ENCODE results near the gene CCDC70.
"Not testable (repeated sequence)": the region's sequence is repeated elsewhere in the genome, so short reads cannot be mapped to it uniquely, and the experiment has no call there.

Gene CCDC70

DNA sequence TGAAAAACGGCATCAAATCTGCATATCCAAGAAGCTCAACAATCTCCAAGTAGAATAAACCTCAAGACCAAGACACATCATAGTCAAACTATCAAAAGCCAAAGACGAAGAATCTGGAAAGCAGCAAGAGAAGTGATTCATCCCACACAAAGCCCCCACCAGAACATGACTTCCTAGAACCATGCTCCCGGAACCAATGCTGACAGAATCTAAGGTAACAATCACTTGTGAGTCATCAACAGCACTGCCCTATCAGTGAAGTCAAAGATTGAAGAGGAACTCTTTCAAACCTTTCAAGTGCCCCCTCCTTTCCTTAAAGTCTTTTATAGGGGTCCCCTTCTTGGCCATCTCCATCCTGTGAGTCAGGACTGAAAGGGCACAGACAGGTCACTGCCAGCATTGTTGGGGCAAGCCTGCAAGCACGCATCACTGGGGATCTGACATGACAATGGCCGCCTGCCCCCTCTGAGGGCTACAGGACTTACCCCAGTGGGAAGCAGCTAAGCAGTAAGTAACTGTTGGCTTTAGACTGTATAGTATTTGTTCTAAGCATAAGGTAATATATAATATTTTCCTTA, at the start of gene CCDC70:
TSS of gene CCDC70 (plus strand) at position 247 of the 578 bp plus-strand sequence. CDS start 3,443 bp downstream, outside the sequence.
- DNase-seq (ENCODE audit: low read depth, low spot score): peak; percentile 35

DNA sequence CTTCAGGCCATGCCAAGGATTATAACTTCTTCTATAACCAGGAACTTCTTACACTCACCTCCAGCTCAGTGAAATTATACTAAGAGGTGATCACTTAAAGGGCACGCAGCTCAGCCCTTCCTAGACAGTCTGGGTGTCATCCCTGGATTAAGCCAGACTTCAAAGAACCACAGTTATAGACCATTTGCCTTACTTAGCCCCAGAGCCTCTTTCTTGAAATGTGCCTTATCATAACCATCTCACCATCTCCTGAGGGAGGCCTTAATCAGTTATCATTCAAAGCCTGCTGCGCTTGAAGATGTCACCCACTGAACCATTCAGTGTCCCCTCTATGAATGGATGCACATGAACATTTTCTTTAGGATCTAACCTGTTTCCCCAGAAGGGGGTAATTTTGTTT, 47.7 kb upstream of the CCDC70 start:
- DNase-seq (ENCODE audit: low read depth, low spot score): no peak

DNA sequence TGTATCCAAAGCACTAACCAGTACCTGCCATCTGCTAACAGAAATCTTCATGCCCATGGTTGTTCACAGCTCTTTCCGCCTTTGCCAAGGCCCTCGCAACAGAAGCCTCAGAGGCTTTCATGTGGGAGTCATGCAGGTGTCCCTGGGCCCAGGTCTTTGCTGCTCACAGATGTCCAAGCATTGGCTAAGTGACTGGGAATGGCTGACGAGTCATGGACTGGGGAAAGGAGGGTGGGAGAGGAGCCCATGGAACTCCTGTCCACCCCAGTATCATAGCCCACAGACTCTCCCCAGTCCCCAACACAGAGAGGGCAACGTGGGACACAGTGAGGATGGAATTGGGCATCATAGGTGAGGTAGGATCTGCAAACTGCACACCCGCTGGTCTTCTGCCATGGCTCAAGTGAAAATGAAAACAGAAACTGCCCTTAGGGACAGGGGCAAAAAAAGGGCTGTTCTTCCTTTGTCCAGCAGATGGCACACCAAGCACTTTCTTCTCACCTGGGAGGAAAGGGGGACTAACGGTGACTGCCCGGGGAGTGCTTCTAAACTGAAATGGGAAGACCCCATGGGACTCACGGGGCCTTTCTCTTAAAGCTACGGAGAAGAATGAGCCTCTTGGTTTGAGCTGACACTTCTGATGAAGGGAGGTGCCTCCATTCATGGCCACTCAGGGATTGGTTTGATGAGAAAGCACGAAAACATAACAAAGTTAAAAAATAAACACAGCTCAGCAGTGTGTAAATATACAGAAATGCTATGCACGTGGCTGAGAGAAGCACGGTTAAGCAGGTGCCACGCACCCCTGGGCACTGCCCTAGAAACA, 46.7 kb upstream of the CCDC70 start:
- peak; percentile 81 for DNase-seq (ENCODE audit: low read depth, low spot score)

DNA sequence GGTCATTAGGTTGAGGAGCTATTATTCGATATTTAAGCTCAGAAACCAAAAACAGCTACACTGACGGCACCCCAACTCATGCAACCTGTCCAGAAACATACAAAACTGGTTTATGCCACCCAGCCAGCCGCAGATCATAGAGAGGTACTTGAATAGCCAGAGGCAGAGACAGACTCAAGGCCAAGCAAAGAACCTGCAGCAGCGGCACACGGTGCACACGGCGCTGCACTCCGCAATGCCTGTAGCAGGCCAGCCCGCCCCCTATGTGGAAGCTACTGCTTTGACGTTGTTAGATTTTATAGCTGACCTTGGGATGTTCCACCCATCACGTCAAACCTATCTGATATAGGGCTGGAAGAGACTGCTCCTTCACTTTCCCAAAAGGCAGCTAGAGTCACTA, 45.9 kb upstream of the CCDC70 start:
- no peak for DNase-seq (ENCODE audit: low read depth, low spot score)

DNA sequence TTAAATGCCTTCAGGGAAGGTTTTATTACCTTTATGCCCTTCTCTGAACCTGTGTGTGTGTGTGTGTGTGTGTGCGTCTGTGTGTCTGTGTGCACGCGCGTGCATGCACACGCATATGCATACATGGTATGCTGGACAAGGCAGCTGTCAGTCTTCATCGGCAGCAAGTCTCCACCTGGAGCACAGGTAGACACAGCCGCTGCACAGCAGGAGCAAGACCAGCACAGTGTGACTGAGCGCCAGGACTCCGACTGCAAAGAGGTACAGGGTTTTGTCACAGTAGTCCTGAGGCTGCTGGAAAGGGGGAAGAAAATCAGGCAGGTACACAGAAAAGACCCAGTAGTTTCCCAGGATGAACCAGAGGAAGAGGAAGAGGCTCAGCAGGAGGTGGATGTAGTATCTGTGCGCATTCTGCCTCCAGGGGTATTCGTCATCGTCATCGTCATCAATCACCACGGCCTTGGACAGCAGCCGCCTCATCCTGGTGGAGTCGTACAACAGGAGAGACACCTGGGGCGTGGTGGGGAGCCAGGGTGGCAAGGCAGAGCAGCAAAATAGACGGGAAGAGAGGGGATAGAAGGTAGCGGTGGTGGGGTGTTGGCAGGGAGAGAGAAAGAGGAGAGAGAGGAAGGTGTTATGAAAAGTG, 45.0 kb upstream of the CCDC70 start:
- DNase-seq (ENCODE audit: low read depth, low spot score): no peak

DNA sequence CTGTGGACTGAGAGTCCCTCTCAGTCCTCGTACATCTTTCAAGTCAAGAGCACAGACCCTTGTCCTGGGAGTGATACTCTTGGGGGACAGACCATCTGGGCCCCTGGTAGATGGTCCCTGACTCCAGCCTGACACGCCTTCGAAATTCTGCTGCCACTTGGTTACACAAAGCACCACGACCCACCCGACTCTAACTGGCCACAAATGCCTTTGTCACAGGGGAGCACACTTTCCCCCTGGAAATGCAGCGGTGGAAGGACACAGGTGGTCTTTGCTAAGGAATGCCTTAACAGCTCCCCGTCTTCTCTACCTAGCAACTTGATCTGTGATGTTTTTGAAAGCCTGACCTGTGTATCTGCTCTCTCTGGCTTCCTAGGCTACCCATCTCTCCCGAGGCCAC, 44.1 kb upstream of the CCDC70 start:
- DNase-seq (ENCODE audit: low read depth, low spot score): no peak

DNA sequence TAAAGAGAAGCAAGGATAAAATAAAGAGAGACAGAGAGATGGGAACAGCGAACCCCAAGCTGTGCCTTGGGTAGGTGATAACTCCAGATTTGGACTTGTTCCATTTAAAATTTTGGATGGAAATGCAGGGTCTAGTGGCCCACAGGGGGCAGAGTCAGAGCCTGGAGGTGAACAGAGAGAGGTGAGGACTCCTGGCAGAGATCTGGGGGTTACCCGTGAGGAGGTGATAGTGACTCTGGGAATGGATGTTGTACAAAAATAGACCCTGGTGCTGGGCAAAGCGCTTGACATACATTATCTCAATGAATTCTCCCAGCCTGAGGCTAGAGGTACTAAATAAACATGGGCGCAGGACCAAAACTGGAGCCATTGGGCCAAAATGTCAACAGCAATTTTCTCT, 43.5 kb upstream of the CCDC70 start:
- no peak for DNase-seq (ENCODE audit: low read depth, low spot score)

DNA sequence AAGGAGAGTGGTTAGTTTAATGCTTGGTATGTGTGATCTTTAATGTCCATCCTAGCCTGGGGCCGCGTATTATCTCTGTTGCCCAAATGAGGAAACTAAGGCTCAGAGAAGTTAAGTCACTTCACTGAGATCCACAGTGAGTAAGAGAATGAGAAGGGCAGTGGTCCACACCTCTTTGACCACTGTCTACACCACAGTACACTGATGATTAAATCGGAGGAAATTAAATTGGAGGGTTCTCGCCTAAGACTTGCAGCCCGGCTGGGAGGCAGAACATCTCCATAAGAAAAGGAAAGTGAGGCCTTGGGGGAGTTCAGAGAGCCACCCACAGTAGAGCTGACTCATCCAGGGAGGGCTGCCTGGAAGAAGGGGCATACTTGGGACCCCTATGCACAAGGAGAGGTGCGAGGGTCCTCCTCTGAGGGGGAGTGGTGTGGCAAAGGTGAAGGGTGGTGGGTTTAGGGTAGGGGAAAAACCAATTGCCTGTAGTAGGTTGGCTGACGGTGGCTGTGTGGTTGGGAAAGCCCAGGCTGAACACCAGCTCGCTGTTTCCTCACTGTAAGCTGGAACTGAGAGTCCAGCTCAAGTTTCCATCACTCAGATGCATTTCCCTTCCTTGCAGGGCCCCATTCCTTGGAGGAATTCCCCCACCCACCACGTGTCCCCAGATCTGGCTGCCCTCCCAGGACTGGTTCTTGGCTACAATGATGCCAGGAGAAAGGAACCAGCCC, 42.8 kb upstream of the CCDC70 start:
- DNase-seq (ENCODE audit: low read depth, low spot score): peak; percentile 76

GRCh38 chr13:51819544-51819943, 42.2 kb upstream of the CCDC70 start:
- DNase-seq (ENCODE audit: low read depth, low spot score): no peak

DNA sequence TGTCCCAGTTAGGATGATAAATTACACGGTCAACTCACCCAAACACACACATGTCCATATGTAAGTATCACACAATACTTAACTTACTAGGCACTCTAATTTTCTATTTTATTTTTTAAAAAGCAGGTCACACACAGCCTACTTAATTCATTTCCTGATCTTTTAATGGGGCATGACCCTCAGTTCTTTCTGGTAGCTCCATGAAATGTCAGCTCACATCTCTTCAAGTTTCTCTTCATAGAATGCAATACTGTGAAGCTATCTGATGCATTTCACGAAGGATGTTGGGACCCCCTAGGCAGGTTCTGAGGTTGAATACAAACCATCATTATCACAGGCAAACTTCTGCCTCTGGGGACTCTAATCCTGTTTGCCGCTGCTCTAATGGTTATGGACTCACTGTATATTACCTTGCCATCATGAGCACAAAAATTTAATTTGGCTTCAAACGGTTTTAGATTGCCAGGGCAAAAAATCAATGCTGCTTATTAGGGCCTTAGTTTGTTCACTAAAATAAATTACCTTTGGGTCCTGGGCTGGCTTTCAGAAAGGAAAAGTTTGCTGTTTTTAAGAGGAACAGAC, 41.7 kb upstream of the CCDC70 start:
- DNase-seq (ENCODE audit: low read depth, low spot score): no peak

- DNase-seq (ENCODE audit: low read depth, low spot score): no peak
Observed at GRCh38 chr13:51821606-51822005, 40.2 kb upstream of the CCDC70 start.

DNA sequence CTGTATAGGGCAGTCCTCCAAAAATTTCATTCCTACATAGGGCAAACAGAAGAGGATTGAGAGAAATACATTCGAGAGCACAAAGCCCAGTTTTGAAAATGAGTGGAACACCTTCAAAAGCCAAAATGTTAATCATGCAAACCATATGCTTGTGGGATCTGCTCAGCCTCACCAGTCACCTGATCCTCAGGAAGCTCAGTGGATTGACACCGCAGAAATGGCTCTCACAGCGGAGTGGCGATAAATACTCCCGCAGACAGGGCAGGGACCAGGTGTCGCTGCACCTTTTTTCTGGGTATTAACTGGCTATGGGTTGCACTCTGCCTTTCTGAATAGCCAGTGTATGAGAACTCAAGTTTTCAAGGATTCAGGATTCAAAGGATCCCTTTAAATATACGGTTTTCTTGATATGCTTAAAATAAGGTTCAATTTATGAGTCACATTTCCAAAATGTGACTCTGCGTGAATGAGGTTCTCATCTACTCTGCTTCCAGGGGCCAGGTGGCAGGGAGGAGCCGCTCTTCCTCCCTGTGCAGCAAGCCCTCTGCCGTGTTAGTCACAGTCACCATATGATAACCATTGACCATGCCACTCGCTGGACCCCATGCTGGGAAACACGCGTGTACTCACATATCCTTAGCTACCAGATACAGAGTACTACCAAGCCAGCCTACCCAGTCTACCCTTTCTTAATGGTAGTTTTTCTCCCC, 39.5 kb upstream of the CCDC70 start:
- no peak for DNase-seq (ENCODE audit: low read depth, low spot score)

DNA sequence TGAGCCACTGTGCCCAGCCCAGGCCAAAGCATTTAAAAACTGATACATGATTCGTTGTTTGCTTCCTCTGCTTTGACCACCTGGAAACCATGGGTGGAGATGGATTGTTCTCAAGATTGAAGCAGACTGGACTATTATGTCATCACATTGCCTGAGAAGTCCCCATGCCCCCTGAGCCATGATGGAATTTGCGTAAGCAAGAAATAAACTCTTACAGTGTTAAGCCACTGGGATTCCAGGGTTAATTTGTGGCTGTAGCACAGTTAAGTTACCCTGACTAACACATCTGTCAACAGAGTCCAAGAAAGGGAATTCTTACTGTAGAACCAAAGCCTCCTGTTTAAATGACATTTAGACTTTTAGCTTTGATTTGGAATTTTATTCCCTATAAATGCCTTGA, 38.4 kb upstream of the CCDC70 start:
- DNase-seq (ENCODE audit: low read depth, low spot score): peak; percentile 19

DNA sequence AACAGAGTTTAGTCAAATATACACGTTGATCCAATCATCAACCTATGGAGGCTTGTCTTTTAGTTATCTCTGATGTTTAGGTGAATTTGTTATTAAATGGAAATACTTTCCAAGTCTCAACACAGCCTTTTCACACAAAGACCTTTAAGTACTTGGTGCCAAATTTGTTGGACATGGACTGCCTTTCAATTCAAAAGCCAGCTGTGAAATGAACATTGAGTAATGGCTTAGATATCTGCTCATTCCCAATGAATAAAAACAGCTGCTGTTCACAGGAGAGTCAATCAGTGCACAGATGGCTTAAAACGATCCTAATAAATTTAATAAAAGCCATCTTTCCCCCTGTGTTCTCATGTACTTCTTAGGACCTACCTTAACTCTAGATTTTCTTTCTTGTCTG, 37.9 kb upstream of the CCDC70 start:
- DNase-seq (ENCODE audit: low read depth, low spot score): no peak

DNA sequence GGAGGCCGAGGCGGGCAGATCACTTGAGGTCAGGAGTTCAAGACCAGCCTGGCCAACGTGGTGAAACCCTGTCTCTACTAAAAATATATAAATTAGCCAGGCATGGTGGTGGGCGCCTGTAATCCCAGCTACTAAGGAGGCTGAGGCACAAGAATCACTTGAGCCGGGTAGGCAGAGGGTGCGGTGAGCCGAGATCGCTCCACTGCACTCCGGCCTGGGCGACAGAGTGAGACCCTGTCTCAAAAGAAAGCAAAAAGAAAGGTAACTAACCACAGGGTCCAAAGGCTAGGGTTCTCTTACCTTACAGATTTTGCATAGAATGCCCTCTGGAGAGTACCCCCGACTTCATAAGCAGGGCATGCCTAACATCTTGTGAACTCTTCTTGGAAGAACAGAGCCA, 37.1 kb upstream of the CCDC70 start:
- not testable (repeated sequence) for DNase-seq (ENCODE audit: low read depth, low spot score)

DNA sequence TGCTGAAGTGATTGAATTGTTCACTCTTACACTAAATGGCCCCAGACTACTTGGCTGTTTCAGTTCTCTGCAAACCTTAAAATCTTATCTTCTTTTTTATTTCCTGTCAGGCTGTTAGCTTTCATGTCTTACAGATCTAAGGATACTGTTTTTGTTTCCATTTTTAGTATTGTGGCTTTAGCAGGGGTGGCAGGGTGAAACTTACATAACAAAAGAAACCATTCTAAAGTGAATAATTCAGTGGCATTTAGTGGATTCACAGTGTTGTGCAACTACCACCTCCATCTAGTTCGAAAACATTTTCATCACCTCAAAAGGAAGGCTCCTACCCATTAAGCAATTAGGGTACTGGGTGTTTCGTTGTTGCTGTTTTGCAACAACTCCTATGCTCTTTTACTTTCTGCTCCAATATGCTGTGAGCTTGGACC, 36.6 kb upstream of the CCDC70 start:
- peak; percentile 39 for DNase-seq (ENCODE audit: low read depth, low spot score)

GRCh38 chr13:51825681-51826254, 36.0 kb upstream of the CCDC70 start:
- DNase-seq (ENCODE audit: low read depth, low spot score): no peak

GRCh38 chr13:51826606-51827005, 35.2 kb upstream of the CCDC70 start:
- DNase-seq (ENCODE audit: low read depth, low spot score): no peak

DNA sequence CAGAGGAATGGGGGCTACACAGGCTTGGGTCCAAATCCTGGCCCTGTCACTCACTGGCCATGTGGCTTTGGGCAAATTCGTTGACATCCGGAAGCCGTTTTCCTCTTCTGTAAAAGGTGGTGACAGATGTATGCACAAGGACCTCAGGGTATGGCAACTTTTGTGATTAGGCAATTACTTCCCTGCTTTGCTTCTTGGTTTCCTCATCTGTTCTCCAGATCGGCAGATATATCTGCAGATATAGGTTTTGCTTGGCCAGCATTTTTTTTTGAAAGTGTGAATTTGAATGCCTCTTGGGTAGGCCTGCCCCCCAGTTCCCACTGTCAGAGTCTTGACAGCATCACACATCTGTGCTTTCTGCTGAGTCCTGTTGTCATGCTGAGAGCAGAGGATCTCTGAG, 34.5 kb upstream of the CCDC70 start:
- no peak for DNase-seq (ENCODE audit: low read depth, low spot score)

DNA sequence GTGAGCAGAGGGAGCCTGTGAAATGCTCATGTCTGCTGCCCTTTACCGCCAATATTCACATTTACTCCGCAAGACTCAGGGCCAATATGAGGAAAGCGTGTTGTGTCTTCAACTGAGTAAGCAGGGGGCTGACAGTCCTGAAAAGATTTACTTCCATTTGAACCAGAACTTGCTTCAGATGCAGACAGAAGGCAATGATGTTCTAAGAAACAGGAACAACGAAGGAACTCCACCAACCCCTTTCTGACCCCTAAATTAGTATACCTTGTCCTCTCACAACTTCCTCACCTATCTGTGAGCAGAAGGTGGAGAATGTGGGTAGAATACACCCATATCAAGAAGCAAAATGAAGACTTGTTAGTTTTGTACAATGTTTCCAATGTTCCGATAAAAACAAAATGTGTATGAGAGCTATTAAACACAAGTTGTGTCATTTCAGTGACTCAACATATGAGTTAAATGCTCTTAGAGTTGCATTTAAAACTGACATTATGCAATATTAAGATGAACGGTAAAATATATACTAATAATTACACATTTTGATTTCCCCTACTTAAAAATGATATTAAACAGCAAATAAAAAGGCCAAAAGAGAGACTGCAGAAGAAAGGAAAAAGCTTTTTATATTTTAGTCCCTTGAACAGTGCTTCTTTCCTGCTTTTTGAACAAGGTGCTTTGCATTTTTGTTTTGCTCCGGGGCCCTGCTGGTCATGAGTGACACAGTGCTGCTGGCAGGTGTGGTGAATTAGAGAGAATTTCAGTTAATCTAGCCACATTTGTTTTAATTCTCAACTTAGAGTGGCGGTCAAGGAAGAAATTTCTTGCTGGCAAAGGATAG, 32.8 kb upstream of the CCDC70 start:
- no peak for DNase-seq (ENCODE audit: low read depth, low spot score)
